SK-N-SH treated with all-trans-retinoic acid at 6 μM for 48 hours (cell line): ENCODE measurements around the gene TTC28.

ENCODE experiments used
- ATAC-seq: fragments of 200-7000 bp; cut with Tn5 transposase; 3 replicates; pipeline ENCODE4 v1.9.1; 2020; ENCODE audit warnings: mild to moderate bottlenecking, moderate library complexity
- ARNTL ChIP-seq: fragments of 450-650 bp; formaldehyde crosslinking; IDR thresholded peaks from 2 replicates; pipeline ENCODE4 v1.5.0; 2020; ENCODE audit warnings: low read depth, mild to moderate bottlenecking, moderate library complexity, borderline replicate concordance
- BACH2 ChIP-seq: fragments of 250-450 bp; sonication (Bioruptor Pico); IDR thresholded peaks from 2 replicates; pipeline ENCODE4 v1.9.0; 2021; ENCODE audit warnings: mild to moderate bottlenecking, borderline replicate concordance
- CSDC2 ChIP-seq: fragments of 250-450 bp; sonication (Bioruptor Pico); IDR thresholded peaks from 2 replicates; pipeline ENCODE4 v1.5.0; 2020; ENCODE audit warnings: mild to moderate bottlenecking, moderate library complexity
- ESRRG ChIP-seq: fragments of 250-450 bp; sonication (Bioruptor Pico); IDR thresholded peaks from 2 replicates; pipeline ENCODE4 v1.6.1; 2021; ENCODE audit warnings: mild to moderate bottlenecking
- GLIS3 ChIP-seq: fragments of 250-450 bp; sonication (Bioruptor Pico); IDR thresholded peaks from 2 replicates; pipeline ENCODE4 v1.5.0; 2020; ENCODE audit warnings: mild to moderate bottlenecking, moderate library complexity
- ISL1 ChIP-seq: fragments of 250-450 bp; sonication (Bioruptor Pico); IDR thresholded peaks from 2 replicates; pipeline ENCODE4 v2.1.2; 2022; ENCODE audit warnings: mild to moderate bottlenecking, moderate library complexity
- OSR1 ChIP-seq: fragments of 250-450 bp; sonication (Bioruptor Pico); IDR thresholded peaks from 2 replicates; pipeline ENCODE4 v1.8.0; 2022; ENCODE audit warnings: moderate library complexity, mild to moderate bottlenecking, inconsistent platforms
- PATZ1 ChIP-seq: fragments of 250-450 bp; sonication (Bioruptor Pico); IDR thresholded peaks from 2 replicates; pipeline ENCODE4 v1.8.0; 2020; ENCODE audit warnings: mild to moderate bottlenecking, moderate library complexity, borderline replicate concordance
- PPARA ChIP-seq: fragments of 250-450 bp; sonication (Bioruptor Pico); IDR thresholded peaks from 2 replicates; pipeline ENCODE4 v1.5.0; 2020; ENCODE audit warnings: mild to moderate bottlenecking, borderline replicate concordance
- SNAI2 ChIP-seq: fragments of 250-450 bp; sonication (Bioruptor Pico); IDR thresholded peaks from 2 replicates; pipeline ENCODE4 v1.5.0; 2020; ENCODE audit warnings: mild to moderate bottlenecking, moderate library complexity
- TCF4 ChIP-seq: fragments of 250-450 bp; sonication (Bioruptor Pico); IDR thresholded peaks from 2 replicates; pipeline ENCODE4 v1.8.0; 2021; ENCODE audit warnings: mild to moderate bottlenecking, moderate library complexity, borderline replicate concordance
- TSHZ2 ChIP-seq: fragments of 250-450 bp; sonication (Bioruptor Pico); IDR thresholded peaks from 2 replicates; pipeline ENCODE4 v1.5.0; 2020; ENCODE audit warnings: mild to moderate bottlenecking, moderate library complexity
- ZC3H10 ChIP-seq: fragments of 250-450 bp; sonication (Bioruptor Pico); IDR thresholded peaks from 2 replicates; pipeline ENCODE4 v1.5.1; 2021; ENCODE audit warnings: mild to moderate bottlenecking, moderate library complexity
- ZFP3 ChIP-seq: fragments of 250-450 bp; sonication (Bioruptor Pico); IDR thresholded peaks from 2 replicates; pipeline ENCODE4 v1.5.0; 2020; ENCODE audit warnings: mild to moderate bottlenecking, moderate library complexity
- ZFP30 ChIP-seq: fragments of 450-650 bp; formaldehyde crosslinking; IDR thresholded peaks from 2 replicates; pipeline ENCODE4 v1.5.0; 2022; ENCODE audit warnings: mild to moderate bottlenecking, moderate library complexity
- ZNF565 ChIP-seq: fragments of 450-650 bp; formaldehyde crosslinking; conservative IDR thresholded peaks from 2 replicates; pipeline ENCODE4 v1.5.0; 2020; ENCODE audit warnings: low read depth, mild to moderate bottlenecking, moderate library complexity
- ZNF70 ChIP-seq: fragments of 450-650 bp; formaldehyde crosslinking; IDR thresholded peaks from 2 replicates; pipeline ENCODE4 v1.5.0; 2020; ENCODE audit warnings: mild to moderate bottlenecking, moderate library complexity
- ZNF8 ChIP-seq: fragments of 450-650 bp; formaldehyde crosslinking; IDR thresholded peaks from 2 replicates; pipeline ENCODE4 v1.5.0; 2020; ENCODE audit warnings: mild to moderate bottlenecking, moderate library complexity
- TF ChIP-seq, protein P1 (sequence below): fragments of 250-450 bp; sonication (Bioruptor Pico); IDR thresholded peaks from 2 replicates; pipeline ENCODE4 v1.5.1; 2021; ENCODE audit warnings: mild to moderate bottlenecking, moderate library complexity

TTC28 gene

GRCh38 chr22:28032861-28033260 is 646.8 kb downstream of the TTC28 start:
- TF ChIP-seq, protein P1, sequence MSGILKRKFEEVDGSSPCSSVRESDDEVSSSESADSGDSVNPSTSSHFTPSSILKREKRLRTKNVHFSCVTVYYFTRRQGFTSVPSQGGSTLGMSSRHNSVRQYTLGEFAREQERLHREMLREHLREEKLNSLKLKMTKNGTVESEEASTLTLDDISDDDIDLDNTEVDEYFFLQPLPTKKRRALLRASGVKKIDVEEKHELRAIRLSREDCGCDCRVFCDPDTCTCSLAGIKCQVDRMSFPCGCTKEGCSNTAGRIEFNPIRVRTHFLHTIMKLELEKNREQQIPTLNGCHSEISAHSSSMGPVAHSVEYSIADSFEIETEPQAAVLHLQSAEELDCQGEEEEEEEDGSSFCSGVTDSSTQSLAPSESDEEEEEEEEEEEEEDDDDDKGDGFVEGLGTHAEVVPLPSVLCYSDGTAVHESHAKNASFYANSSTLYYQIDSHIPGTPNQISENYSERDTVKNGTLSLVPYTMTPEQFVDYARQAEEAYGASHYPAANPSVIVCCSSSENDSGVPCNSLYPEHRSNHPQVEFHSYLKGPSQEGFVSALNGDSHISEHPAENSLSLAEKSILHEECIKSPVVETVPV (CRISPR knock-in tag): no peak
- no peak for TF ChIP-seq ZNF565 (CRISPR knock-in tag)
- TF ChIP-seq BACH2 (CRISPR knock-in tag): no peak
- TF ChIP-seq GLIS3 (CRISPR knock-in tag): no peak
- no peak for TF ChIP-seq ZFP30 (CRISPR knock-in tag)
- no peak for TF ChIP-seq ISL1
- TF ChIP-seq ZNF8 (CRISPR knock-in tag): no peak
- no peak for ATAC-seq

GRCh38 chr22:28031383-28031922 is 648.2 kb downstream of the TTC28 start:
- ATAC-seq: no peak
- no peak for TF ChIP-seq ZNF70 (CRISPR knock-in tag)
- no peak for TF ChIP-seq ZFP30 (CRISPR knock-in tag)
- no peak for TF ChIP-seq ZNF8 (CRISPR knock-in tag)
- TF ChIP-seq ARNTL (CRISPR knock-in tag): no peak
- TF ChIP-seq PATZ1: no peak
- TF ChIP-seq OSR1 (CRISPR knock-in tag): no peak
- TF ChIP-seq, protein P1 (CRISPR knock-in tag): no peak
- no peak for TF ChIP-seq BACH2 (CRISPR knock-in tag)
- TF ChIP-seq ISL1: no peak
- no peak for TF ChIP-seq SNAI2 (CRISPR knock-in tag)
- no peak for TF ChIP-seq GLIS3 (CRISPR knock-in tag)
- no peak for TF ChIP-seq ZFP3 (CRISPR knock-in tag)
- TF ChIP-seq ESRRG (CRISPR knock-in tag): no peak
- TF ChIP-seq ZNF565 (CRISPR knock-in tag): no peak
- TF ChIP-seq PPARA (CRISPR knock-in tag): no peak
- no peak for TF ChIP-seq TCF4 (CRISPR knock-in tag)

DNA sequence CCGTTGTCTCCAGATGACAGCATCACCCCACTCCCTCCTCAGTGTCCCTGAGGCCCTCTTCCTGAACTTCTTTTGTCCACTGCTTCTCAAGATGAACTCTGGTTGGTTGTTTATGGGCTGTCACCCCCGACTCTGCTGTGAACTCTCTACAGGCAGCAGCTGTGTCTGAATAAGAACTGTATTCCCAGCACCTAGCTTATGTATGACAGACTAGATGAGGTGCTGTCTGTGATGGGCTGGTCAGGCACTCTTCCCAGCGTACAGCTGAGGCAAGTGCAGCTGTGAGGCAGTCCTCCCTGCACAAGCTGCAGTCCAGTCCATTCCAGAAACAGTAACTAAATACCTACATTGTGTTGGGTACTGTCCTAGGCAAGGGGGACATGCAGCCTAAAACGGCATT is 649.2 kb downstream of the TTC28 start:
- TF ChIP-seq SNAI2 (CRISPR knock-in tag) (no peak), ZC3H10 (CRISPR knock-in tag) (no peak), CSDC2 (CRISPR knock-in tag) (no peak), OSR1 (CRISPR knock-in tag) (no peak), ZNF8 (CRISPR knock-in tag) (no peak), ZFP3 (CRISPR knock-in tag) (no peak), TSHZ2 (CRISPR knock-in tag) (no peak), PATZ1 (no peak), TCF4 (CRISPR knock-in tag) (no peak), ARNTL (CRISPR knock-in tag) (no peak)
- no peak for ATAC-seq
